ENCODE results near the gene RBM6.
"Not testable (repeated sequence)": the region's sequence is repeated elsewhere in the genome, so short reads cannot be mapped to it uniquely, and the experiment has no call there.

Gene RBM6

GRCh38 chr3:50008931-50009330 is 69.0 kb downstream of the RBM6 start:
- no peak for TF ChIP-seq CTCF (IDR thresholded peaks at IDR 0.05; ENCODE audit: insufficient read depth, missing control alignments)
- DNase-seq (ENCODE audit: insufficient read length, low spot score) = no peak
- no peak for FAIRE-seq

- no peak for TF ChIP-seq CTCF (IDR thresholded peaks at IDR 0.05; ENCODE audit: insufficient read depth, missing control alignments)
- DNase-seq (ENCODE audit: insufficient read length, low spot score) (no peak), FAIRE-seq (no peak)
These were observed 71.0 kb downstream of the RBM6 start for GRCh38 chr3:50010959-50011358.

GRCh38 chr3:50015918-50016317 is 76.0 kb downstream of the RBM6 start:
- DNase-seq (ENCODE audit: insufficient read length, low spot score) = no peak
- no peak for TF ChIP-seq CTCF (IDR thresholded peaks at IDR 0.05; ENCODE audit: insufficient read depth, missing control alignments)
- no peak for FAIRE-seq

- no peak for FAIRE-seq
- DNase-seq (ENCODE audit: insufficient read length, low spot score) = no peak
- no peak for TF ChIP-seq CTCF (IDR thresholded peaks at IDR 0.05; ENCODE audit: insufficient read depth, missing control alignments)
These were observed 88.4 kb downstream of the RBM6 start for GRCh38 chr3:50028346-50028745.

- DNase-seq (ENCODE audit: insufficient read length, low spot score); FAIRE-seq: not testable (repeated sequence)
These were observed 91.3 kb downstream of the RBM6 start for GRCh38 chr3:50031201-50031600.

- FAIRE-seq = no peak
These were observed 105.0 kb downstream of the RBM6 start for GRCh38 chr3:50044976-50045375.

GRCh38 chr3:50047426-50047825 is 107.5 kb downstream of the RBM6 start:
- TF ChIP-seq CTCF (IDR thresholded peaks at IDR 0.05; ENCODE audit: insufficient read depth, missing control alignments) = no peak
- DNase-seq (ENCODE audit: insufficient read length, low spot score) (no peak), FAIRE-seq (no peak)

More at GRCh38 chr3:50044976-50045375, 105.0 kb downstream of the RBM6 start:
- no peak for TF ChIP-seq CTCF (IDR thresholded peaks at IDR 0.05; ENCODE audit: insufficient read depth, missing control alignments)
- no peak for DNase-seq (ENCODE audit: insufficient read length, low spot score)

- DNase-seq (ENCODE audit: insufficient read length, low spot score) (no peak), FAIRE-seq (no peak)
- no peak for TF ChIP-seq CTCF (IDR thresholded peaks at IDR 0.05; ENCODE audit: insufficient read depth, missing control alignments)
These were observed 110.4 kb downstream of the RBM6 start for GRCh38 chr3:50050361-50050760.
